T-helper 1 cell treated with Interleukin-12 subunit alpha and Interleukin-12 subunit beta and Interleukin-4 antibody, amounts not matched to agents 30 μg/mL and 1 μg/mL, for 36 hours (primary cell): ENCODE results near the gene CLASP1.
A peak's percentile ranks its signal among the peaks of the same experiment; 100 is the strongest.
"Not testable (repeated sequence)": the region's sequence is repeated elsewhere in the genome, so short reads cannot be mapped to it uniquely, and the experiment has no call there.

Source experiments
- H3K27ac Mint-ChIP-seq: one replicate; pipeline ENCODE4 v1.8.0; 2021; ENCODE audit warnings: mild to moderate bottlenecking, mixed read lengths
- H3K27me3 Mint-ChIP-seq: one replicate; pipeline ENCODE4 v1.8.0; 2021; ENCODE audit warnings: low read depth, mixed read lengths
- H3K36me3 Mint-ChIP-seq: one replicate; pipeline ENCODE4 v1.8.0; 2021; ENCODE audit warnings: low read depth, mixed read lengths
- H3K4me1 Mint-ChIP-seq: one replicate; pipeline ENCODE4 v1.8.0; 2021; ENCODE audit warnings: low read depth, mixed read lengths
- H3K4me3 Mint-ChIP-seq: one replicate; pipeline ENCODE4 v1.8.0; 2021; ENCODE audit warnings: mild to moderate bottlenecking, moderate library complexity, mixed read lengths
- H3K9me3 Mint-ChIP-seq: one replicate; pipeline ENCODE4 v1.8.0; 2021; ENCODE audit warnings: mixed read lengths

Gene CLASP1

GRCh38 chr2:121671621-121672020 is 22.4 kb upstream of the CLASP1 start:
- H3K27me3 Mint-ChIP-seq, H3K4me1 Mint-ChIP-seq, H3K27ac Mint-ChIP-seq, H3K4me3 Mint-ChIP-seq: not testable (repeated sequence)
- Mint-ChIP-seq H3K9me3 (peaks cover 76% of the 10 kb centered on the region), H3K36me3 (peaks cover 26% of the 10 kb centered on the region)

DNA sequence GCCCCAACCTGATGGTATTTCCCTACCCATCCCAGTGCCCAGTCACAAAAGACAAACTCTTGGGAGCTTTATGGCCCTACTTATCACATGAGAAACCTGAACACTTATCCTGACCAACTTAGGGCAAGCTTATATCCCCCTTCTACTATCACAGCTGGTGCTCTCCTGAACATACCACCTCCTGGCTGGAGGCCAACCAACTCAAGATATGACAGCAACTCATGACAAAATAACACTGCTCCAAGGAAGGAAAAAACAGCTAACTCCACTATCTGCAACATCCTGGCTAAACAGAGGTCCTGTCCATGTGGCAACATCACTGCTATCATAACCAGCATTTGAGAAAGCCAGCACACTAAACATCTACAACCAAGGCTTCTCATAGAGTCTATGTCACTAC is 20.9 kb upstream of the CLASP1 start:
- H3K4me3 Mint-ChIP-seq = no peak overlapping the region
- H3K27me3 Mint-ChIP-seq = no peaks in the 10 kb centered on the region
- no peaks in the 10 kb centered on the region for H3K4me1 Mint-ChIP-seq
- peaks cover 62% of the 10 kb centered on the region for H3K9me3 Mint-ChIP-seq
- peaks cover 26% of the 10 kb centered on the region for H3K36me3 Mint-ChIP-seq
- no peak overlapping the region for H3K27ac Mint-ChIP-seq

- H3K4me3 Mint-ChIP-seq = no peak overlapping the region
- no peaks in the 10 kb centered on the region for H3K4me1 Mint-ChIP-seq
- no peak overlapping the region for H3K27ac Mint-ChIP-seq
Measured at GRCh38 chr2:121667618-121668017, 18.4 kb upstream of the CLASP1 start.

DNA sequence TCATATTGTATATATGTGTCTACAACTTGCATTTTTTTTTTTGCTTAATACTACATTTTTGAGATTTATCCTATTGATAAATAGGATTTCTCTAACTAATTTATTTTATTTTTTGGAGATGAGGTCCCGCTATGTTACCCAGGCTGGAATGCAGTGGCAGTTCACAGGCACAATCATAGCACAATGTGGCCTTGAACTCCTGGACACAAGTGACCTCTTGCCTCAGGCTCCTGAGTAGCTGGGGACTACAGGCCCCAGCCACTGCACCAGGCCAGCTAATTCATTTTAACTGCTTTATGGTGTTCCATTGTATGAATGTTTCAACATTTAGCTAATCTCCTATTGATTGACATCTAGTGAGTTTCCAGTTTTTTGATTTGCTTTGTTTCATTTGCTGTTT is 16.8 kb upstream of the CLASP1 start:
- H3K36me3 Mint-ChIP-seq = peaks cover 23% of the 10 kb centered on the region
- H3K4me3 Mint-ChIP-seq = no peak overlapping the region

More at GRCh38 chr2:121667618-121668017, 18.4 kb upstream of the CLASP1 start:
- H3K36me3 Mint-ChIP-seq = peaks cover 23% of the 10 kb centered on the region
- peaks cover 37% of the 10 kb centered on the region for H3K9me3 Mint-ChIP-seq
- H3K27me3 Mint-ChIP-seq = no peaks in the 10 kb centered on the region

DNA sequence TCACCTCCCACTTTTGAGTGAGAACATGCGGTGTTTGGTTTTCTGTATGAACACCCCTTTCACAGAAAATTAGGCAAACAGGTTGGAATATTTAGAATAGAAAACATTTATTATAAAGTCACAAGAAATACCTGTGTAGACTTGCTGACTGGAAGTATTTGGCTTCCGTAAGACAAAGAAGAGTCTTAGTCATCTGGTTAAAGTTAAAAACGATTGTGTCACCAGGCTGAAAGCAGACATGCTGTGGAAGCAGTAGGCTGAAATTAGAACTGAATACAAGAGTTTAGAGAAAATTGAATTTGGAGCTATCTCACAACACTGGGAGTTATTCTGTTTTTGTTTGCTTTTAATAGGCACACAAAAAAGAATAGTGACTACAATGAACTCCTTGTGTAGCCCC is 16.2 kb upstream of the CLASP1 start:
- no peak overlapping the region for H3K4me3 Mint-ChIP-seq
- H3K27me3 Mint-ChIP-seq = no peaks in the 10 kb centered on the region
- H3K36me3 Mint-ChIP-seq = peaks cover 20% of the 10 kb centered on the region
- H3K4me1 Mint-ChIP-seq = no peaks in the 10 kb centered on the region
- peaks cover 20% of the 10 kb centered on the region for H3K9me3 Mint-ChIP-seq
- no peak overlapping the region for H3K27ac Mint-ChIP-seq

More for the DNA sequence above, 16.8 kb upstream of the CLASP1 start:
- H3K27ac Mint-ChIP-seq = no peak overlapping the region
- H3K4me1 Mint-ChIP-seq = no peaks in the 10 kb centered on the region
- H3K27me3 Mint-ChIP-seq = no peaks in the 10 kb centered on the region
- peaks cover 25% of the 10 kb centered on the region for H3K9me3 Mint-ChIP-seq

DNA sequence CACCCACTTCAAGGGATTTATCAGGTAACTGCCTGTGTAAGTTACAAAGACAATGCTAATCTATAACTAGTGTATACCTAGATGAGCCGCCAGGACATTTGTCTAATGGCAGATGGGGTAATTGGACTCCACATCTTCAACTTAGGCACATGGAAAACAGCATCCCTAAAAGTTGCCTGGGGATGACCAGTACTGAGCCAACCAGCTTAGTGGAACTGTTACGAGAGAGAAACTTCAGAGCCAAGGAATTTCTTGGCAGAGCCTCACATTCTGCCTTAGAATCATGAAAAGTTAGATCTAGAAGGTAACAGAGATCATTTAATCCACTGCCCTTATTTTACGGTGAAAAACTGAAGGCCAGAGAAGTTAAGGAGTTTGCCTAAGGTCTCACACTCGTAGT is 15.5 kb upstream of the CLASP1 start:
- Mint-ChIP-seq H3K27ac (no peak overlapping the region), H3K27me3 (no peaks in the 10 kb centered on the region), H3K4me3 (no peak overlapping the region), H3K36me3 (peaks cover 15% of the 10 kb centered on the region), H3K4me1 (no peaks in the 10 kb centered on the region), H3K9me3 (peaks cover 13% of the 10 kb centered on the region)

DNA sequence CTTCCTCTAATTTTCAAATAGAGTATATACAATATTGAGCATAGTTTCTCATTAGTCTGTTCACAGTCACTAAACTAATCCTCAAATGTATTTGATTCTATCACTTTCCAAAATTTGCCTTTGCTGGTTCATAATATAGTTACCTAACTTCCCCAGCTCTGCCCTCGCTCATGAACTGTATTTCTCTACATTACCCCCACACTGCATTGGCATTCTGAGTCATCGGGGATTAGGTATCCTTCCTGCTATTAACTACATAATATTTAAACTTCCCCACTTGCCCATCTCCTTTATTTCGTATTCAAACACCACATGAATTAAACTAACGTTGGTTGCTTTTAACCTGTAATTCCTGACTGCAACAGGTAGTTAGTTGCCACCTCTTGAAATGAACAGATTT is 14.8 kb upstream of the CLASP1 start:
- Mint-ChIP-seq H3K36me3 (peaks cover 15% of the 10 kb centered on the region), H3K27me3 (no peaks in the 10 kb centered on the region), H3K27ac (no peak overlapping the region), H3K4me3 (no peak overlapping the region), H3K9me3 (peaks cover 7% of the 10 kb centered on the region), H3K4me1 (no peaks in the 10 kb centered on the region)

GRCh38 chr2:121663434-121663833 is 14.2 kb upstream of the CLASP1 start:
- no peak overlapping the region for H3K27ac Mint-ChIP-seq
- no peaks in the 10 kb centered on the region for H3K27me3 Mint-ChIP-seq
- no peak overlapping the region for H3K4me3 Mint-ChIP-seq
- peaks cover 5% of the 10 kb centered on the region for H3K4me1 Mint-ChIP-seq
- peaks cover 18% of the 10 kb centered on the region for H3K36me3 Mint-ChIP-seq
- peaks cover 3% of the 10 kb centered on the region for H3K9me3 Mint-ChIP-seq

GRCh38 chr2:121662656-121663055 is 13.4 kb upstream of the CLASP1 start:
- peaks cover 5% of the 10 kb centered on the region for H3K4me1 Mint-ChIP-seq
- no peak overlapping the region for H3K27ac Mint-ChIP-seq

DNA sequence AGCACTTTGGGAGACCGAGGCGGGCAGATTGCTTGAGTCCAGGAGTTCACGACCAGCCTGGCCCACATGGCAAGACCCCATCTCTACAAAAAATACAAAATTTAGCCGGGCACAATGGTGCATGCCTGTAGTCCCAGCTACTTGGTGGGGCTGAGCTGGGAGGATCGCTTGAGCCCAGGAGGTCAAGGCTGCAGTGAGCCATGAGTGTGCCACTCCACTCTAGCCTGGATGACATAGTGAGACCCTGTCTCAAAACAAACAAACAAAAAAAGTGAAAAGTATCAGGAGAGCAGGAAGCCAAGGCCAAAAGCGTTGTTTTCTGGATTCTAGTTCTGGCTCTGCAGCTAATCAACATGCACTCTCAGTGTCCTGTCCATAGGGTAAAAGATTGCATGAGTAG is 10.7 kb upstream of the CLASP1 start:
- no peak overlapping the region for H3K4me3 Mint-ChIP-seq
- H3K27ac Mint-ChIP-seq = no peak overlapping the region
- H3K9me3 Mint-ChIP-seq = no peaks in the 10 kb centered on the region
- peaks cover 5% of the 10 kb centered on the region for H3K4me1 Mint-ChIP-seq
- H3K27me3 Mint-ChIP-seq = no peaks in the 10 kb centered on the region
- H3K36me3 Mint-ChIP-seq = peaks cover 11% of the 10 kb centered on the region

More at GRCh38 chr2:121662656-121663055, 13.4 kb upstream of the CLASP1 start:
- no peaks in the 10 kb centered on the region for H3K9me3 Mint-ChIP-seq
- no peaks in the 10 kb centered on the region for H3K27me3 Mint-ChIP-seq
- H3K4me3 Mint-ChIP-seq = no peak overlapping the region
- peaks cover 14% of the 10 kb centered on the region for H3K36me3 Mint-ChIP-seq

GRCh38 chr2:121658393-121658792 is 9.1 kb upstream of the CLASP1 start:
- peaks cover 20% of the 10 kb centered on the region for H3K36me3 Mint-ChIP-seq
- not testable (repeated sequence) for H3K27me3 Mint-ChIP-seq, H3K9me3 Mint-ChIP-seq, H3K4me3 Mint-ChIP-seq, H3K4me1 Mint-ChIP-seq, H3K27ac Mint-ChIP-seq

DNA sequence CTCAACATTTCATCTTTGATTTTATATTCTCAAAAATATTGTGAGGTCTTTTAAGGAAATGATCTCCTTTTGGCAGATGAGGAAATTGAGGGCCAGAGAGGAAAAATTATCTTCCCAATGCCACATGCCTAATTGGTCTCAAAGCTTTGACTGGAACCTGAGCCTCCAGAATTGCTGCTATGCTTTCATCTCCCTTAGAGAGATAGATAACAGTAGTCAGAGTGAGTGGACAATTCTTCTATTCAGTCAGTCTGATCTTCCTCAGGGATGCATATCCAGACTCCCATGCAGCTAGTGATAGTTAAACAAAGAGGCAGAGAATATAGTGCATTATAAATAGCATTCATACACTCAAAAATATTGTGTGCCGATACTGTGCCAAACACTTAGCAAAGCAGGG is 3.8 kb upstream of the CLASP1 start:
- H3K36me3 Mint-ChIP-seq = peaks cover 19% of the 10 kb centered on the region
- H3K27ac Mint-ChIP-seq = no peak overlapping the region
- peaks cover 27% of the 10 kb centered on the region for H3K4me1 Mint-ChIP-seq
- H3K4me3 Mint-ChIP-seq = no peak overlapping the region
- H3K9me3 Mint-ChIP-seq = no peaks in the 10 kb centered on the region
- H3K27me3 Mint-ChIP-seq = no peaks in the 10 kb centered on the region

DNA sequence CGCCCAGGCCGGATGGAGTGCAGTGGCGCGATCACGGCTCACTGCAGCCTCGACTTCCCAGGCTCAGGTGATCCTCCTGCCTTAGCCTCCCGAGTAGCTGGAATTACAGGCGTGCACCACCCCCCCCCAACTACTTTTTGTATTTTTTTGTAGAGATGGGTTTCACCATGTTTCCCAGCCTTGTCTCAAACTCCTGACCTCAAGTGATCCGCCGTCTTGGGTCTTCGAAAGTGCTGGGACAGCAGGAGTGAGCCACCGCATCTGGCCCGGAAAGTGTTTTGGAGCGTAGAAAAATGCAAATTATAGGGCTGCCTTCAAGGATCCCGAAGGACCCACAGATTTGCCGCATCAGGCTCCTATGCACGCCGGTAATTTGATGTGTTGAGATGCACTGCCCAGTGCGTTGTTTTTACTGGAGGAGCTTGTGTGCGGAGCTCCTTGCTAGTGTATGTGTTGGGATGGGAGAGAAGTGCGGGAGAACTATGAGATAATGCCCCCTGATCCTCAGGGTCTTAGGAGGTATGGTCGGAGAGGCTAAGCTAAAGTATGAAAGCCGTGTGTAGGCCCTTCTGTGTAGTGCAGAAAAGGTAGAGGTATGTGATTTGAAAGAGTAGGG is 1.2 kb upstream of the CLASP1 start:
- H3K4me3 Mint-ChIP-seq = peak overlapping the region; percentile 92
- H3K27me3 Mint-ChIP-seq = no peaks in the 10 kb centered on the region
- H3K4me1 Mint-ChIP-seq = peaks cover 46% of the 10 kb centered on the region
- H3K36me3 Mint-ChIP-seq = peaks cover 24% of the 10 kb centered on the region
- no peaks in the 10 kb centered on the region for H3K9me3 Mint-ChIP-seq
- peak overlapping the region; percentile 100 for H3K27ac Mint-ChIP-seq

DNA sequence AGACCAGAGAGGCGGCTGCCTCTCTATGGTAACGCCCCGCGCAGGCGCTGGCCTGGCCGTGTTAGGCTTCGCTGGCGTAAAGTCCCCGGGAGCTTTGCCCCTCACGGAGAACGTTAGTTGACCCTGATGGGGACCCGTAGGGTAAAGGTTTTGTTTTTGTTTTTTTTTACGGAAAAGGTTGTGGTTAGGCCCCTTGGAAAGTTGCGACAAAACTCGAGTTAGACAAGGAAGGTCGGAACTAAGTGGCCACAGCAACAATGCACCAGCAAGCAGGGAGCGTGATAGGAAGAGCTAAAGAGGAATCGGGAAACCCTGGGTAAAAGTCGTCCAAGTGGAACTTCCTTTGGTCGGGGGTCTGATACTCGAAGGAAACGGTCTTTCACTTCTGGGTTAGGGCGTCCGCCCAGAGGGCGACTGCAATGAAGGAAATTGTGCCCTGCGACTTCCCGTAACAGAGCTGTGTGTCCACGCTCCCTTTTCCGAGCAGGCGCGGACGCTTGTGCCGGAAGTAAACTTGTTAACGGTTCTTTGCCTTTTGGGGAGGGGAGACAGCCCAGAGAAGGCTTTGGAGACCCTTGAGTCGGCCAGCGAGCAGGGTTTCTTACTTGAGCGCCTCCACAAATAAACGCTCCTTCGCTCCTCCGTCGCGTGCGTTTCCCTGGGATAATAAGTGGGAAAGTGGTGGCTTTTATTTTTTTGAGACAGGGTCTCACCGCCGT is 493 bp upstream of the CLASP1 start:
- H3K36me3 Mint-ChIP-seq = peaks cover 25% of the 10 kb centered on the region
- H3K27me3 Mint-ChIP-seq = no peaks in the 10 kb centered on the region
- H3K4me3 Mint-ChIP-seq = peak overlapping the region; percentile 92
- peak overlapping the region; percentile 100 for H3K27ac Mint-ChIP-seq
- H3K9me3 Mint-ChIP-seq = no peaks in the 10 kb centered on the region
- peaks cover 51% of the 10 kb centered on the region for H3K4me1 Mint-ChIP-seq
